Measurements from ENCODE around the gene PPP3CA.
A peak's percentile ranks its signal among the peaks of the same experiment; 100 is the strongest.

PPP3CA gene

GRCh38 chr4:101284546-101284945 is 62.8 kb downstream of the PPP3CA start:
- TF ChIP-seq, protein P1, sequence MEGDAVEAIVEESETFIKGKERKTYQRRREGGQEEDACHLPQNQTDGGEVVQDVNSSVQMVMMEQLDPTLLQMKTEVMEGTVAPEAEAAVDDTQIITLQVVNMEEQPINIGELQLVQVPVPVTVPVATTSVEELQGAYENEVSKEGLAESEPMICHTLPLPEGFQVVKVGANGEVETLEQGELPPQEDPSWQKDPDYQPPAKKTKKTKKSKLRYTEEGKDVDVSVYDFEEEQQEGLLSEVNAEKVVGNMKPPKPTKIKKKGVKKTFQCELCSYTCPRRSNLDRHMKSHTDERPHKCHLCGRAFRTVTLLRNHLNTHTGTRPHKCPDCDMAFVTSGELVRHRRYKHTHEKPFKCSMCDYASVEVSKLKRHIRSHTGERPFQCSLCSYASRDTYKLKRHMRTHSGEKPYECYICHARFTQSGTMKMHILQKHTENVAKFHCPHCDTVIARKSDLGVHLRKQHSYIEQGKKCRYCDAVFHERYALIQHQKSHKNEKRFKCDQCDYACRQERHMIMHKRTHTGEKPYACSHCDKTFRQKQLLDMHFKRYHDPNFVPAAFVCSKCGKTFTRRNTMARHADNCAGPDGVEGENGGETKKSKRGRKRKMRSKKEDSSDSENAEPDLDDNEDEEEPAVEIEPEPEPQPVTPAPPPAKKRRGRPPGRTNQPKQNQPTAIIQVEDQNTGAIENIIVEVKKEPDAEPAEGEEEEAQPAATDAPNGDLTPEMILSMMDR (IDR thresholded peaks at IDR 0.05; ENCODE audit: low read depth, low read length, missing control alignments), result no peak
- no peak overlapping the region for H3K4me3 ChIP-seq (replicated peaks; ENCODE audit: low read depth, low read length)
- no peak for DNase-seq (ENCODE audit: extremely low read depth, low read depth)

GRCh38 chr4:101283434-101283833 is 63.9 kb downstream of the PPP3CA start:
- DNase-seq (ENCODE audit: extremely low read depth, low read depth), result no peak
- no peak overlapping the region for H3K4me3 ChIP-seq (replicated peaks; ENCODE audit: low read depth, low read length)
- TF ChIP-seq, protein P1 (IDR thresholded peaks at IDR 0.05; ENCODE audit: low read depth, low read length, missing control alignments), result no peak

GRCh38 chr4:101282076-101282844 is 65.1 kb downstream of the PPP3CA start:
- H3K4me3 ChIP-seq (replicated peaks; ENCODE audit: low read depth, low read length), result no peak overlapping the region
- TF ChIP-seq, protein P1 (IDR thresholded peaks at IDR 0.05; ENCODE audit: low read depth, low read length, missing control alignments), result no peak
- DNase-seq (ENCODE audit: extremely low read depth, low read depth), result no peak

- no peak for DNase-seq (ENCODE audit: extremely low read depth, low read depth)
- TF ChIP-seq, protein P1 (IDR thresholded peaks at IDR 0.05; ENCODE audit: low read depth, low read length, missing control alignments), result no peak
- H3K4me3 ChIP-seq (replicated peaks; ENCODE audit: low read depth, low read length), result no peak overlapping the region
These were observed 66.3 kb downstream of the PPP3CA start for GRCh38 chr4:101280866-101281600.

DNA sequence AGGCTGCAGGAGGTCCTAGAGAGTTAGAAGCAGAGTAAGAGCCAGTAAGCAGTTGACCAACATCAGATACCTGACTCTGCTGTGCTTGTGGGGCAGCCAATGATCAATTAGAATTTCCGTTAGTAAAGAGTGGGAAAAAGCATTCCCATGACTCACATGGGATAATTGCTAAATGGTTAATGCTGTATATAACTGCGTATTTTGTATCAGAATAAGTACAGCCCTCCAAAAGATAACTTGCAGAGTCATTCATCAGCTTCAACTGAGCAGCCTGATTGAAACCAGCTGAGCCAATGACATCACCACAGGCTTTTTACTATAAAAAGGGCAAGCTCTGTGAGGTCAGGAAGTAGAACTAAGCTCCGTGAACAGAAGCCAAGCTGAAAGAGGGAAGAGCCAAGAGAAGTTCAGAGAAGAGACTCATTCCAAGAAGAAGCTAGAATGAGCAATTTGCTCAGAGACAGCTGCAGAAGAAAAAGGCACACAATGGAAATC is 67.9 kb downstream of the PPP3CA start:
- no peak overlapping the region for H3K4me3 ChIP-seq (replicated peaks; ENCODE audit: low read depth, low read length)
- DNase-seq (ENCODE audit: extremely low read depth, low read depth), result peak; percentile 97
- TF ChIP-seq, protein P1 (IDR thresholded peaks at IDR 0.05; ENCODE audit: low read depth, low read length, missing control alignments), result no peak

DNA sequence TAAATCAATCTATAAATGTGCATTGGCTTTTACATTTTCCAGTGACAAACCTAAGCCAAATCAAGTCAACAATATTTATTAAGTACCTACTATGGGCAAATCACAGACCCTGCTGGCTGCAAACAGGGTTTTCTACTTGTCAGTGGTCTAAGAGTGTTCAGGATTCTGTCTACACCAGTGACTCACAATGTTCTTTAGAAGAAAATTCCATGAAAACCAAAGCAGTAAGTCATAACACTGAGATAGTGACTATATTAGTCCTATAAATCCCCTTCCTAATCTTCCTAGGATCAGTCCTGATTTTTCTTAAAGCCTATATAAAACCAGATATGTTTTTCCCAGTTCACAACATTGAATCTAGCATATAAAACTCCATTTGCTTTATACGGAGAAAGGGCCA is 69.7 kb downstream of the PPP3CA start:
- TF ChIP-seq, protein P1 (IDR thresholded peaks at IDR 0.05; ENCODE audit: low read depth, low read length, missing control alignments), result no peak
- H3K4me3 ChIP-seq (replicated peaks; ENCODE audit: low read depth, low read length), result no peak overlapping the region
- DNase-seq (ENCODE audit: extremely low read depth, low read depth), result no peak
